HG03175 (cell line): ENCODE results near the gene THAP7.
"Not testable (repeated sequence)": the region's sequence is repeated elsewhere in the genome, so short reads cannot be mapped to it uniquely, and the experiment has no call there.

Experiments used
- ATAC-seq: cut with Tn5 transposase; IDR thresholded peaks from one replicate; pipeline ENCODE4 v1.9.1; 2021; ENCODE audit warnings: mild to moderate bottlenecking, moderate library complexity; ENCODE audit not compliant: unreplicated experiment

Gene THAP7

GRCh38 chr22:20979940-20980453 lies 21.9 kb downstream of the THAP7 start:
- no peak for ATAC-seq

DNA sequence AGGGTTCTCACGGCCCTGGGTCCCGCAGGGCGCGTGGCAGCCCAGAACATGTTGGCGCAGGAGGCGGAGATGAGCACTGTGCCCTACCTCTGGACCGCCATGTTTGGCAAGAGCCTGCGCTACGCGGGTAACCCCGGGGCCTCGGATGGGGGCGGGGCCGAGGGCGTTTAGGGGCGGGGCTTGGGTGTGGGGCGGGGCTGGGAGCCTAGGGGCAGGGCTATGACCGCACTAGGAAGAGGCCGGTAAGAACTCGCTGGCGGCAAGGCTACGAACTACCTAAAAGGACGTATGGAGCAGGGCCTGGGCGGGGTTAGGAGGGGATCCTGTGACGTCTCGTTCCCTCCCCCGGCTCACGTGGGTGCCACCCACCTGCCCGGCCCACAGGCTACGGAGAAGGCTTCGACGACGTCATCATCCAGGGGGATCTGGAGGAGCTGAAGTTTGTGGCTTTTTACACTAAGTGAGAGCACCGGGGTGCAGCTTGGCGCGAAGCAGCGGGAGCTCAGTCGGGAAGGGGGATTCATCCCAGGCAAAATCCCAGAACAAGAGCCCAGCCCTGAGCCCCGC lies 22.6 kb downstream of the THAP7 start:
- peak; percentile 54 for ATAC-seq

GRCh38 chr22:20978419-20978818 lies 23.5 kb downstream of the THAP7 start:
- no peak for ATAC-seq

DNA sequence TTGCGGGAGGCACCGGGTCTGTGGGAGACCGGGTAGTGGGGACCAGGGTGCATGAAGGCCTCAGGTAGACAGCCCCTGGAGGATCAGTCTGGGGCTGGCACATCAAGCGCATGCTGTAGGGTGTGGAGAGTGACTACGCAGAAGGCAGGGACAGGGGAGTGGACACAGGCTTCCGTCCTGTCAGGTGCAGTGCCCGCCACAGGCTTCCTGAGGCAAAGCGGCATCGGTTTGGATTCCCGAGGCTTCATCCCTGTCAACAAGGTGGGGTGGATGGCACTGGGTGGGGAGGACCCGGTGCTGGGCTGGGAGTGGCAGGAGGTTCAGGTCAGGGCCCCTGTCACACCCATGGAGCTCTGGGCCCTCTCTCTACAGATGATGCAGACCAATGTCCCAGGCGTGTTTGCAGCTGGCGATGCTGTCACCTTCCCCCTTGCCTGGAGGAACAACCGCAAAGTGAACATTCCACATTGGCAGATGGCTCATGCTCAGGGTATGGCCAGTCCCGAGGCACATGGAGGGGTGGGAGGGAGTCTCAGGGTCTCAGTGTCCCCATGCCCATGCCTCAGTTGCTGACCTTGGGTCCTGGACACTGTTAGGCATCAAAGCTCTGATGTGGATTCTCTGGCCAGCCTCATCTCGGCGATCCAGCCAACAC lies 24.3 kb downstream of the THAP7 start:
- no peak for ATAC-seq

GRCh38 chr22:20977019-20977418 lies 24.9 kb downstream of the THAP7 start:
- ATAC-seq, result no peak

GRCh38 chr22:20976291-20976877 lies 25.5 kb downstream of the THAP7 start:
- ATAC-seq, result no peak

GRCh38 chr22:20975541-20976290 lies 26.2 kb downstream of the THAP7 start:
- ATAC-seq, result no peak

DNA sequence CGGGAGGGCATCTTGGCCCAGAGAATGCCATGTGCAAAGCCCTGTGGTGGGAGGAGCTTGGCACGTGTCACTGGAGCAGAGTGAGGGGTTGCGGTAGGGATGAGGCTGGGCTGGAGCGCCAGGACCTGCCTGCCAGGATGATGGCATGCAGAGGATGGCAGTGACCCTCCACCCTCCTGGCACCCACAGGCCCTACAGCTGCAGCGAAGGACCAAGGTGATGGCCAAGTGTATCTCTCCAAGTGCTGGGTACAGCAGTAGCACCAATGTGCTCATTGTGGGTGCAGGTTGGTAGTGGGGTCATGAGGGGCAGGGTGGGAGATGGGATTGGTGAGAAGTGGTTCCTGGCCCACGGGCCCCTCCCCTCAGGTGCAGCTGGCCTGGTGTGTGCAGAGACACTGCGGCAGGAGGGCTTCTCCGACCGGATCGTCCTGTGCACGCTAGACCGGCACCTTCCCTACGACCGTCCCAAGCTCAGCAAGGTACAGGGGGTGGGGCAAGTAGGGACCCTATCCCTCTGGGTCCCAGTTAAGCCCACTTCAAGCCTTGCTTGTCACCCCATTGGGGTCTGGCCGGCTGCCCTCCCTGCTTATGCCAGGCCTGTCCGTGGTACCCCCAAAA lies 27.5 kb downstream of the THAP7 start:
- no peak for ATAC-seq

DNA sequence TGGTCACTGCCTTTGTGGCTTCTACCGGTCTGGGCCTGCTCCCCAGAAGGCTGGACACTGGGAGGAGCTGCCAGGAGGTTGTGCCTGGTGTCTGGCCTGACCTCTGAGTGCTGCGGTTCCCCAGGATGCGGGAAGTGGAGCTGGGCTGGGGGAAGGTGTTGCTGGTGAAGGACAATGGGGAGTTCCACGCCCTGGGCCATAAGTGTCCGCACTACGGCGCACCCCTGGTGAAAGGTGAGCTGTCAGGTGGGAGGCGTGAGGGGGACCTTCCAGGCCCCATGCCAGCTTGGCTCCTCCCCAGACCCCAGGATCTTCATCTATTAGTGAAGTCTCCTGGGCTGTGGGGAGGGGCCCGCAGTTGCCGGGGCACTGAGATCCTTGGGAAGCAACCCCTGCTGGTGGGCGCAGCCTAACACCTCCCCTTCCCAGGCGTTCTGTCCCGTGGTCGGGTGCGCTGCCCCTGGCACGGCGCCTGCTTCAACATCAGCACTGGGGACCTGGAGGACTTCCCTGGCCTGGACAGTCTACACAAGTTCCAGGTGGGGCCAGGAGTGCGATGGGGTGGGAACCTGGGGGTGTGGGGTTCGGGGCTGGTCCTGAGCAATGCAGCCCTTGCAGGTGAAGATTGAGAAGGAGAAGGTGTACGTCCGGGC lies 28.2 kb downstream of the THAP7 start:
- no peak for ATAC-seq

GRCh38 chr22:20972933-20973577 lies 28.9 kb downstream of the THAP7 start:
- no peak for ATAC-seq

- ATAC-seq, result not testable (repeated sequence)
Measured at GRCh38 chr22:20972014-20972694, 29.8 kb downstream of the THAP7 start.

DNA sequence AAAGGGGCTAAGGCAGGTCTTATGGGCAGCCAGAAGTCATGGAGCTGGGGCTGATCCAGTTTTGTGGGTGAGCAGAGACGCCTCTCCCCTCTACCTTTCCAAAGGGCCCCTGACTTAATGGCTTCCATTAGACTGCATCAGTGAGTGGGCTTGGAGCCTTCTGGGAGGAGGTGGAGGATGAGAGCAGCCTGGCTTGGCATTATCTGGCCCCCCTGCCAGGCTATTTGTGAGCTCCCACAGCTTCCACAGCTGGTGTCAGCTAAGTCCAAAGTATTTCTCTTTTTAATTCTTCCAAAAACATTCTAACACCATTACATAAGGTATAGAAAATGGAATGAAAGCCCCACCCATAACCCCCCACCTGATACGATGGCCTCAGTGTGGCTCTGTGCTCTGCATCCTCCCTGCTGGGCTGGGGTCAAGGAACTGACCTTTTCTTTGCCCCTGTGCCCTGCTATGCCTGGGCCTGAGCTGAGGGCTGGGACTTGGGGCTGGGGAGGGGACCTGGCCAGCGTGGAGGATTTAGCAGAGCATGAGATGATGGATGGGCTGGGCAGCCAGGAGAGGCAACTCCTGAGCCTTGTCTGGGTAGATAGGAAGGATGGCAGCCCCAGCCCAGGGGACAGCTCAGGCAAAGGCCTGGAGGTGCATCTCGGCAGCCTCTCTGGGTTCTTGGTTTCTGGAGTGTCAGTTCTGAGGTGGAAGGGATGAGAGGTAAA lies 30.8 kb downstream of the THAP7 start:
- no peak for ATAC-seq

DNA sequence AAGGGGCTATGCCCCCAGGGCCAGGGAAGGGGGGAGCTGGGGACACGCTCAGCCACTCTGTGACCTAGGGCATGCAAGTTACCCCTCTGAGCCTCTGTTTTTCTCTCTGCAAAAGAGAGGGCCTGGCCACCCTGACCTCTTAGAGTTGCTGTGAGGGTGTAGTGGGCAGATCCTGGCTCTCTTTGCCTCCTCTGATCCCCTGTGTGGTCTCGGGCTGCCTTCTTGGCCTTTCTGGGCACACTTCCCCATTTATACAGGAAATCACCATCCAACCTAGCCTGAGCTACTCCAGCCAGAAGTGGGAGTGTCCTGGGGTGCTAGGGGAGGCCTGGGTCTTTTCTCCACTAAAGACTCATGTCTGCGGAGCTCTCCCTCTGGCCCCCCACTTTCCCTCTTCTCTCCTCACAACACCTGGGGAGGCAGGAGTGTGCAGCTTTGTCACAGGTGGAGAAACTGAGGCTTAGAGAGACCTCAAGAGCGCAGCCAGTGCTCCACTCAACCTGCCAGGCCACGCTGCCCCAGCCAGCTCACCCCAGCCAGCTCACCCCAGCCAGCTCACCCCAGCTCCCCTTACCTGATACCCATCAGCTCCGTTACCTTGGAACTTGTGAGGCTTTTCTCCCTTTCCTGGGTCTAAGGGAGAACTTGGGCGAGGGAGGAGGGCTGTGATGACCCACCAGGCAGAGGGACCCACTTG lies 33.5 kb downstream of the THAP7 start:
- no peak for ATAC-seq

- ATAC-seq, result no peak
Measured at GRCh38 chr22:20967697-20968211, 34.2 kb downstream of the THAP7 start.

- ATAC-seq, result no peak
Measured at GRCh38 chr22:20966883-20967696, 34.8 kb downstream of the THAP7 start, which contains the start of gene AIFM3. Gene AIFM3 (plus strand): TSS chr22:20967255. CDS start chr22:20967945, 690 bp downstream.

- no peak for ATAC-seq
Measured at GRCh38 chr22:20965888-20966855, 35.7 kb downstream of the THAP7 start.
